MM.1S (cell line): ENCODE measurements around the gene PHF21A.

Experiments
- DNase-seq: peaks from one replicate; pipeline ENCODE4 v3.0.0-alpha.2; 2015
- H2AFZ ChIP-seq: fragments of 300-600 bp; sonication (generic); 2 replicates; pipeline ENCODE4 v1.6.0; 2016; ENCODE audit warnings: antibody characterized with exemption, low read length
- H3F3A ChIP-seq: fragments of 300-600 bp; sonication (generic); 2 replicates; pipeline ENCODE4 v1.6.1; 2016; ENCODE audit warnings: mild to moderate bottlenecking, antibody characterized with exemption, low read length, moderate library complexity, mixed read lengths; ENCODE audit not compliant: insufficient read depth
- H3K27ac ChIP-seq: fragments of 300-600 bp; sonication (generic); 2 replicates; pipeline ENCODE4 v1.5.1; 2016; ENCODE audit warnings: mild to moderate bottlenecking, low read length
- H3K27me3 ChIP-seq: fragments of 300-600 bp; sonication (generic); replicated peaks from 2 replicates; pipeline ENCODE4 v1.6.0; 2016; ENCODE audit warnings: low read length; ENCODE audit not compliant: insufficient read depth
- H3K36me3 ChIP-seq: fragments of 300-600 bp; sonication (generic); replicated peaks from 2 replicates; pipeline ENCODE4 v1.6.1; 2016; ENCODE audit warnings: mild to moderate bottlenecking, low read length, mixed read lengths; ENCODE audit not compliant: insufficient read depth
- H3K4me1 ChIP-seq: fragments of 300-600 bp; sonication (generic); 2 replicates; pipeline ENCODE4 v1.6.1; 2016; ENCODE audit warnings: low read length, mixed read lengths
- H3K4me2 ChIP-seq: fragments of 300-600 bp; sonication (generic); 2 replicates; pipeline ENCODE4 v1.6.0; 2016; ENCODE audit warnings: low read depth, low read length
- H3K4me3 ChIP-seq: fragments of 300-600 bp; sonication (generic); 2 replicates; pipeline ENCODE4 v1.5.1; 2016; ENCODE audit warnings: low read length, mixed read lengths
- H3K79me2 ChIP-seq: fragments of 300-600 bp; sonication (generic); 2 replicates; pipeline ENCODE4 v1.6.1; 2016; ENCODE audit warnings: mixed run types, low read length, mixed read lengths
- H3K9ac ChIP-seq: fragments of 300-600 bp; sonication (generic); 2 replicates; pipeline ENCODE4 v1.6.1; 2016; ENCODE audit warnings: low read length, mixed read lengths
- H3K9me2 ChIP-seq: fragments of 300-600 bp; sonication (generic); replicated peaks from 2 replicates; pipeline ENCODE4 v1.6.1; 2016; ENCODE audit warnings: mild to moderate bottlenecking, low read length, mixed read lengths; ENCODE audit not compliant: insufficient read depth
- H3K9me3 ChIP-seq: fragments of 300-600 bp; sonication (generic); replicated peaks from 2 replicates; pipeline ENCODE4 v1.6.1; 2016; ENCODE audit warnings: mild to moderate bottlenecking, low read length, mixed read lengths; ENCODE audit not compliant: insufficient read depth
- H4K20me1 ChIP-seq: fragments of 300-600 bp; sonication (generic); 2 replicates; pipeline ENCODE4 v1.6.1; 2016; ENCODE audit warnings: mild to moderate bottlenecking, low read length, moderate library complexity, mixed read lengths; ENCODE audit not compliant: insufficient read depth
- CTCF ChIP-seq: fragments of 300-600 bp; sonication (generic); IDR thresholded peaks from 2 replicates; pipeline ENCODE4 v1.5.1; 2016; ENCODE audit warnings: antibody characterized with exemption, low read length, mixed read lengths
- EZH2 ChIP-seq: fragments of 300-600 bp; sonication (generic); optimal IDR thresholded peaks from 2 replicates; pipeline ENCODE3; 2017; ENCODE audit warnings: low read depth, mild to moderate bottlenecking, antibody characterized with exemption, low read length, mixed read lengths
- EZH2phosphoT487 ChIP-seq: fragments of 300-600 bp; sonication (generic); IDR thresholded peaks from 2 replicates; pipeline ENCODE4 v1.6.1; 2018; ENCODE audit warnings: antibody characterized with exemption, low read length

The PHF21A gene

DNA sequence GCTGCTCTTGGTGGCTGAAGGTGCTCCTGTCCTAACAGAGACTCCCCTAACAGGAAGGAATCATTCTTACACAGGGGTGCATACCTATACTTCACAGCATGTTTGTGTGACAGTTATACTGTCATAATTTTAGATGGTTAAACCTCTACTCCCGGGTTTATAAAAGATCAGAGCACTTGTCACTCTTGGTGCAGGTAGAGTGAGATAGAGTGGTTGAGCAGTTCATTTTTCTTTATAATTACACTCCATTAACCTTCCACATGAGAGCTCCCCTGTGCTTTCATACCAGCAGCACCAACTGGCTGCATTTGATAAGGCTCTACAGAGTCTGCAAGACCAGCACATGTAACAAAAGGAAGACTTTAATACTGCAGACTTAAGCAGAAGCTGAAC is 125.9 kb downstream of the PHF21A start:
- no peaks in the 10 kb centered on the region for H3K36me3 ChIP-seq
- H3K4me3 ChIP-seq, result no peak overlapping the region
- H4K20me1 ChIP-seq, result no peaks in the 10 kb centered on the region
- H3K9ac ChIP-seq, result no peak overlapping the region
- TF ChIP-seq EZH2phosphoT487 (no peak), CTCF (no peak), EZH2 (no peak)
- DNase-seq, result no peak
- H2AFZ ChIP-seq, result no peak overlapping the region
- peaks cover 3% of the 10 kb centered on the region; the same call in 1 of the 2 replicates for H3F3A ChIP-seq
- H3K27me3 ChIP-seq, result no peaks in the 10 kb centered on the region
- H3K79me2 ChIP-seq, result no peaks in the 10 kb centered on the region; the same call in 1 of the 2 replicates
- peak overlapping the region; percentile 45; the same call in 1 of the 2 replicates for H3K4me2 ChIP-seq
- no peaks in the 10 kb centered on the region for H3K9me2 ChIP-seq
- H3K4me1 ChIP-seq, result peaks cover 26% of the 10 kb centered on the region
- no peaks in the 10 kb centered on the region for H3K9me3 ChIP-seq
- peak overlapping the region; percentile 44; the same call in 1 of the 2 replicates for H3K27ac ChIP-seq

DNA sequence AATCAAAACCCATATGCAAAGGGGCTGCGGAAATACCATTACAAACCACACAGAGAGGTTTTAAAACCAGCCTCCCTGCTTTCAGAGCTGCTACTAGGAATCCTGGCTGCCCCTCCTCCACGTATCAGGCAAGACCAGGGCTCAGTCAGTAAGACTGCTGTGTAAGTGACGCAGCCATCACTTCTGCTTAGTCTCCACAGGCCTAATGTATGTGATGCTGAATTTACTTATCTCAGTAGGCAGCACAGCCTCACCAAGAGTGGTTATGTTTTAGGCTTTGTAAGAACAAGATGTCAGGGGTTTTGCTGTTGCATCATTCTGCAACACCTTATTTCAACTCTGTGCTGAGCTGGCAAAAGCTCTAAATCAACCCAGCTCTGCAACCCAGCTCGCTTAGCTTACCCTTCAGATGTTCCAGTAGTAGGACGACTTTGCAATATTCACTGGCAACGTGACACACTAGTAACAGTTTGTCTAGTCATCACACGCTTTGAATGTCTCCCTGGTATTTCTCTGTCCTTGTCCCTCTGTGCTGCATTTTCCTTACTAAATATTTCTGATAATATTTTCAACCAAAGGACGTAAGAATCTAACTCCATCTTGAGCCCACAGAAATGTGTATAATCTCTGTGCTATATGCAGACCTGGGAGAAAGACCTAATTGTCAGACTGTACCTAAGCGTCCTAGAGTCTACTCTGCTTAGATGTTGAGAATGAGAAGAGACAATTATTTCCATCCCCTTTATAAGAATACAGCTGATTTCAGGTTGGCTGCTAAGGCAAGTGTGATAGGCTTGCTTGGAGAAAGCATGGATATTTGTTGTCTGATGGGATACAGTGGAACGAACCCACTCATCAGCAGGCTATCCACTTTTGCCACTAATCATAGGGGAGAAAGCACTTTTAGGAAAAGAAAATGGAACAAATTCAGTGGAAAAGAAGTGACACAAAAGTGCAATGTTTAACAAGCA is 126.6 kb downstream of the PHF21A start:
- H3K27ac ChIP-seq, result peak overlapping the region; percentile 44; the same call in 1 of the 2 replicates
- H3K79me2 ChIP-seq, result no peaks in the 10 kb centered on the region; the same call in 1 of the 2 replicates

GRCh38 chr11:45993531-45994001 is 127.7 kb downstream of the PHF21A start:
- Histone ChIP-seq H3K4me1 (peaks cover 26% of the 10 kb centered on the region), H3K4me3 (no peak overlapping the region), H3F3A (peaks cover 3% of the 10 kb centered on the region; the same call in 1 of the 2 replicates), H3K4me2 (peak overlapping the region; percentile 45; the same call in 1 of the 2 replicates), H3K9ac (no peak overlapping the region), H2AFZ (no peak overlapping the region), H3K27ac (peak overlapping the region; percentile 44; the same call in 1 of the 2 replicates), H4K20me1 (no peaks in the 10 kb centered on the region), H3K36me3 (no peaks in the 10 kb centered on the region), H3K9me2 (no peaks in the 10 kb centered on the region), H3K79me2 (no peaks in the 10 kb centered on the region; the same call in 1 of the 2 replicates), H3K27me3 (no peaks in the 10 kb centered on the region), H3K9me3 (no peaks in the 10 kb centered on the region)
- TF ChIP-seq CTCF (no peak), EZH2phosphoT487 (no peak), EZH2 (no peak)
- no peak for DNase-seq

More for the DNA sequence above, 126.6 kb downstream of the PHF21A start:
- Histone ChIP-seq H3K4me1 (peaks cover 26% of the 10 kb centered on the region), H3K9me2 (no peaks in the 10 kb centered on the region), H3K4me3 (no peak overlapping the region), H3K9me3 (no peaks in the 10 kb centered on the region), H3K36me3 (no peaks in the 10 kb centered on the region), H2AFZ (no peak overlapping the region), H3F3A (peaks cover 3% of the 10 kb centered on the region; the same call in 1 of the 2 replicates), H3K27me3 (no peaks in the 10 kb centered on the region), H4K20me1 (no peaks in the 10 kb centered on the region), H3K9ac (no peak overlapping the region), H3K4me2 (peak overlapping the region; percentile 45)
- peak; percentile 65 for DNase-seq
- TF ChIP-seq EZH2 (no peak), CTCF (no peak)
